SK-N-SH treated with all-trans-retinoic acid at 6 μM for 48 hours (cell line): ENCODE measurements around the gene KRT71.

Experiments
- ATAC-seq: fragments of 200-7000 bp; cut with Tn5 transposase; 3 replicates; pipeline ENCODE4 v1.9.1; 2020; ENCODE audit warnings: mild to moderate bottlenecking, moderate library complexity
- BACH2 ChIP-seq: fragments of 250-450 bp; sonication (Bioruptor Pico); IDR thresholded peaks from 2 replicates; pipeline ENCODE4 v1.9.0; 2021; ENCODE audit warnings: mild to moderate bottlenecking, borderline replicate concordance
- CREB5 ChIP-seq: fragments of 250-450 bp; sonication (Bioruptor Pico); IDR thresholded peaks from 2 replicates; pipeline ENCODE4 v1.5.1; 2020; ENCODE audit warnings: low read depth, mild to moderate bottlenecking, moderate library complexity
- CSDC2 ChIP-seq: fragments of 250-450 bp; sonication (Bioruptor Pico); IDR thresholded peaks from 2 replicates; pipeline ENCODE4 v1.5.0; 2020; ENCODE audit warnings: mild to moderate bottlenecking, moderate library complexity
- CSRNP3 ChIP-seq: fragments of 250-450 bp; sonication (Bioruptor Pico); IDR thresholded peaks from 2 replicates; pipeline ENCODE4 v1.5.1; 2021; ENCODE audit warnings: mild to moderate bottlenecking, moderate library complexity
- ESRRG ChIP-seq: fragments of 250-450 bp; sonication (Bioruptor Pico); IDR thresholded peaks from 2 replicates; pipeline ENCODE4 v1.6.1; 2021; ENCODE audit warnings: mild to moderate bottlenecking
- GLIS3 ChIP-seq: fragments of 250-450 bp; sonication (Bioruptor Pico); IDR thresholded peaks from 2 replicates; pipeline ENCODE4 v1.5.0; 2020; ENCODE audit warnings: mild to moderate bottlenecking, moderate library complexity
- ISL1 ChIP-seq: fragments of 250-450 bp; sonication (Bioruptor Pico); IDR thresholded peaks from 2 replicates; pipeline ENCODE4 v2.1.2; 2022; ENCODE audit warnings: mild to moderate bottlenecking, moderate library complexity
- OSR1 ChIP-seq: fragments of 250-450 bp; sonication (Bioruptor Pico); IDR thresholded peaks from 2 replicates; pipeline ENCODE4 v1.8.0; 2022; ENCODE audit warnings: moderate library complexity, mild to moderate bottlenecking, inconsistent platforms
- POU6F1 ChIP-seq: fragments of 250-450 bp; sonication (Bioruptor Pico); IDR thresholded peaks from 2 replicates; pipeline ENCODE4 v1.8.0; 2021; ENCODE audit warnings: low read depth, mild to moderate bottlenecking, moderate library complexity, borderline replicate concordance
- SNAI2 ChIP-seq: fragments of 250-450 bp; sonication (Bioruptor Pico); IDR thresholded peaks from 2 replicates; pipeline ENCODE4 v1.5.0; 2020; ENCODE audit warnings: mild to moderate bottlenecking, moderate library complexity
- TCF4 ChIP-seq: fragments of 250-450 bp; sonication (Bioruptor Pico); IDR thresholded peaks from 2 replicates; pipeline ENCODE4 v1.8.0; 2021; ENCODE audit warnings: mild to moderate bottlenecking, moderate library complexity, borderline replicate concordance
- TOX ChIP-seq: fragments of 250-450 bp; sonication (Bioruptor Pico); IDR thresholded peaks from 2 replicates; pipeline ENCODE4 v1.8.0; 2021; ENCODE audit warnings: mild to moderate bottlenecking, moderate library complexity, borderline replicate concordance
- TSHZ2 ChIP-seq: fragments of 250-450 bp; sonication (Bioruptor Pico); IDR thresholded peaks from 2 replicates; pipeline ENCODE4 v1.5.0; 2020; ENCODE audit warnings: mild to moderate bottlenecking, moderate library complexity
- ZC3H10 ChIP-seq: fragments of 250-450 bp; sonication (Bioruptor Pico); IDR thresholded peaks from 2 replicates; pipeline ENCODE4 v1.5.1; 2021; ENCODE audit warnings: mild to moderate bottlenecking, moderate library complexity
- ZFP3 ChIP-seq: fragments of 250-450 bp; sonication (Bioruptor Pico); IDR thresholded peaks from 2 replicates; pipeline ENCODE4 v1.5.0; 2020; ENCODE audit warnings: mild to moderate bottlenecking, moderate library complexity
- ZFP30 ChIP-seq: fragments of 450-650 bp; formaldehyde crosslinking; IDR thresholded peaks from 2 replicates; pipeline ENCODE4 v1.5.0; 2022; ENCODE audit warnings: mild to moderate bottlenecking, moderate library complexity
- ZNF70 ChIP-seq: fragments of 450-650 bp; formaldehyde crosslinking; IDR thresholded peaks from 2 replicates; pipeline ENCODE4 v1.5.0; 2020; ENCODE audit warnings: mild to moderate bottlenecking, moderate library complexity
- ZNF8 ChIP-seq: fragments of 450-650 bp; formaldehyde crosslinking; IDR thresholded peaks from 2 replicates; pipeline ENCODE4 v1.5.0; 2020; ENCODE audit warnings: mild to moderate bottlenecking, moderate library complexity

The KRT71 gene

GRCh38 chr12:52564582-52564981 is 11.6 kb upstream of the KRT71 start (continued):
- no peak for TF ChIP-seq TSHZ2 (CRISPR knock-in tag)
- TF ChIP-seq GLIS3 (CRISPR knock-in tag): no peak
- TF ChIP-seq ZC3H10: no peak
- TF ChIP-seq ZNF70 (CRISPR knock-in tag): no peak
- TF ChIP-seq TOX (CRISPR knock-in tag): no peak
- TF ChIP-seq ESRRG (CRISPR knock-in tag): no peak
- no peak for TF ChIP-seq POU6F1
- TF ChIP-seq ZNF8 (CRISPR knock-in tag): no peak

- ATAC-seq: peak; percentile 39; the same call in 1 of the 3 replicates
- TF ChIP-seq CSDC2 (no peak), ZC3H10 (no peak), POU6F1 (no peak), OSR1 (CRISPR knock-in tag) (no peak), ISL1 (no peak), TSHZ2 (CRISPR knock-in tag) (no peak), SNAI2 (CRISPR knock-in tag) (no peak), CREB5 (no peak), TCF4 (CRISPR knock-in tag) (no peak), ZNF8 (CRISPR knock-in tag) (no peak), ZFP30 (CRISPR knock-in tag) (no peak), ZFP3 (CRISPR knock-in tag) (no peak), BACH2 (CRISPR knock-in tag) (no peak)
- TF ChIP-seq, all 23 proteins: peak for 0
Measured at GRCh38 chr12:52561880-52562449, 9.0 kb upstream of the KRT71 start.

- TF ChIP-seq ZNF70 (CRISPR knock-in tag): no peak
- no peak for ATAC-seq
Measured at GRCh38 chr12:52559979-52560378, 7.0 kb upstream of the KRT71 start.

GRCh38 chr12:52558781-52559445 is 6.0 kb upstream of the KRT71 start:
- no peak for TF ChIP-seq CSRNP3 (CRISPR knock-in tag)
- TF ChIP-seq CREB5: no peak
- TF ChIP-seq OSR1 (CRISPR knock-in tag): no peak
- TF ChIP-seq TCF4 (CRISPR knock-in tag): no peak
- ATAC-seq: no peak
